ENCODE results near the gene INTS2.
A peak's percentile ranks its signal among the peaks of the same experiment; 100 is the strongest.

Gene INTS2

GRCh38 chr17:61927208-61928100, at the start of gene INTS2:
Gene INTS2 (minus strand): TSS chr17:61927982. CDS start chr17:61926644, 1,338 bp downstream.
- peak; percentile 88 for ATAC-seq
- TF ChIP-seq OSR1 (CRISPR knock-in tag; IDR thresholded peaks at IDR 0.05): no peak
- TF ChIP-seq PATZ1 (CRISPR knock-in tag; IDR thresholded peaks at IDR 0.05; ENCODE audit: borderline replicate concordance): peak; percentile 78; the same call in 1 of the 2 replicates
- peak; percentile 79; the same call in 1 of the 2 replicates for TF ChIP-seq ZFP3 (CRISPR knock-in tag; IDR thresholded peaks at IDR 0.05)
- TF ChIP-seq POU6F1 (CRISPR knock-in tag; IDR thresholded peaks at IDR 0.05; ENCODE audit: borderline replicate concordance, low read depth): peak; percentile 83; the same call in 1 of the 2 replicates
- 0 out of 2 replicates have a peak, but pooled peaks have one; percentile 73 for TF ChIP-seq GLIS3 (CRISPR knock-in tag; IDR thresholded peaks at IDR 0.05)
- peak; percentile 22; the same call in 1 of the 2 replicates for TF ChIP-seq ESRRG (CRISPR knock-in tag; IDR thresholded peaks at IDR 0.05)
- TF ChIP-seq CSDC2 (CRISPR knock-in tag; IDR thresholded peaks at IDR 0.05): peak; percentile 88; the same call in 1 of the 2 replicates
- TF ChIP-seq TCF4 (CRISPR knock-in tag; IDR thresholded peaks at IDR 0.05; ENCODE audit: borderline replicate concordance): 0 out of 2 replicates have a peak, but pooled peaks have one; percentile 10
- no peak for TF ChIP-seq SNAI2 (CRISPR knock-in tag; IDR thresholded peaks at IDR 0.05)
- TF ChIP-seq CSRNP3 (CRISPR knock-in tag; IDR thresholded peaks at IDR 0.05): no peak; the same call in 1 of the 2 replicates
- no peak for TF ChIP-seq ZNF70 (CRISPR knock-in tag; IDR thresholded peaks at IDR 0.05)
- no peak for TF ChIP-seq ZFP30 (CRISPR knock-in tag; IDR thresholded peaks at IDR 0.05)
- no peak for TF ChIP-seq PPARA (CRISPR knock-in tag; IDR thresholded peaks at IDR 0.05; ENCODE audit: borderline replicate concordance)

DNA sequence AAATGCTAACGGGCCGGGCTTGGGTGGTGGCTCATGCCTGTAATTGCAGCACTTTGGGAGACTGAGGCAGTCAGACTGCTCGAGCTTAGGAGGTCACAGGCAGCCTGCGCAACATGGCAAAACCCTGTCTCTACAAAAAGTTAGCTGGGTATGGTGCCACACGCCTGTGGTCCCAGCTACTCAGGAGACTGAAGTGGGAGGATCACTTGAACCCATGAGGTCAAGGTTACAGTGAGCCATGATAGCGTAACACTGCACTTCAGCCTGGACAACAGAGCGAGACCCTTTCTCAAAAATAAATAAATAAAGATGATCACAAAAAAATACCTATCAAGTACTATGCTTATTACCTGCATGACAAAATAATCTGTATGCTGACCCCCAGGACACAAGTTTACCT, 46.3 kb upstream of the INTS2 start:
- no peak for ATAC-seq
- TF ChIP-seq PATZ1 (CRISPR knock-in tag; IDR thresholded peaks at IDR 0.05; ENCODE audit: borderline replicate concordance): no peak
- TF ChIP-seq ZFP3 (CRISPR knock-in tag; IDR thresholded peaks at IDR 0.05): no peak
- TF ChIP-seq RARB (CRISPR knock-in tag; IDR thresholded peaks at IDR 0.05): no peak
- TF ChIP-seq TCF4 (CRISPR knock-in tag; IDR thresholded peaks at IDR 0.05; ENCODE audit: borderline replicate concordance): no peak
- TF ChIP-seq TSHZ2 (CRISPR knock-in tag; IDR thresholded peaks at IDR 0.05): no peak
- TF ChIP-seq SNAI2 (CRISPR knock-in tag; IDR thresholded peaks at IDR 0.05): no peak
- TF ChIP-seq ZC3H10 (CRISPR knock-in tag; IDR thresholded peaks at IDR 0.05): no peak
- TF ChIP-seq GLIS3 (CRISPR knock-in tag; IDR thresholded peaks at IDR 0.05): no peak
- no peak for TF ChIP-seq POU6F1 (CRISPR knock-in tag; IDR thresholded peaks at IDR 0.05; ENCODE audit: borderline replicate concordance, low read depth)
- TF ChIP-seq TOX (CRISPR knock-in tag; IDR thresholded peaks at IDR 0.05; ENCODE audit: borderline replicate concordance): no peak
- no peak for TF ChIP-seq ZFP30 (CRISPR knock-in tag; IDR thresholded peaks at IDR 0.05)
